HG02763 (cell line): ENCODE data around the gene RELB.

Source experiments
- ATAC-seq: cut with Tn5 transposase; IDR thresholded peaks from one replicate; pipeline ENCODE4 v1.9.1; 2021; ENCODE audit warnings: mild to moderate bottlenecking, moderate library complexity; ENCODE audit not compliant: unreplicated experiment

RELB gene

DNA sequence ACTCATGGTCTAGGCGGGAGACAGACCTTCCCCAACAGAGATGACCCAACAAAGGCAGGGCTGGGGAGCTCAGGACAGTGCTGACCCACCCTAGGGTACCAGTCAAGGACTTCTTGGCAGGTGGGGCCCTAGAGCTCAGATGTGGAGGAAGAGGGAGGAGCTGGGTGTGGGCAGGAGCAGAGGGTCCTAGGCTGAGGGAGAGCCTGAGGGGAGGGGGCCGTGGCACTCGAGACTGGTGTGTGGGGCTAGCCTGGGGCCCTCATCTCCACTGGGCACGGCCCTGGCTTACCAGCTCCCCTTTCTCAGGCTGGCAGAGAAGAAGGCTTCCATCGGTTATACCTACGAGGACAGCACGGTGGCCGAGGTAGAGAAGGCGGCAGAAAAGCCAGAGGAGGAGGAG lies 56.2 kb downstream of the RELB start:
- ATAC-seq: no peak

DNA sequence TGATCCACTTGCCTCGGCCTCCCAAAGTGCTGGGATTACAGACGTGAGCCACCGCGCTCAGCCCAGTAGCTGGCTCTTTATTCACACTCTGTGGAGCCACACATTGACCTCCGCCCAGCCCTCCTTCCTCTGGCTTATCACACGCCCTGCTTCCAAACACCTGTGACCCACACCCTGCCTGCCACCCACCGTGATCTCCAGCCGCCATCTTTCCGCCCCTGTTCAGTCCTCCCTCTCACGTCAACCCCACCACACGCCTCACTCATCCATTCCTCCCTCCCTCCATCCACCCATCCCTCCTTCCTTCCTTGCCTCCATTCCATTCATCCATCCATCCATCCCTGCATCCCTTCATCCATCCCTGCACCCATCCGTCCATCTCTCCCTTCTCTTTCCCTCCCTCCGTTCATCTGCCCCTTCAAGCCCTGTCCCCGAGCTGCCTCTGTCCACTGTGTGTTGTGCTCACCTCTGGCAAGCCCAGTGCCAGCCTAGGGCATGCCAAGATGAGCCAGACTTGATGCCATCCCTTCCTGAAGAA lies 57.4 kb downstream of the RELB start:
- no peak for ATAC-seq

DNA sequence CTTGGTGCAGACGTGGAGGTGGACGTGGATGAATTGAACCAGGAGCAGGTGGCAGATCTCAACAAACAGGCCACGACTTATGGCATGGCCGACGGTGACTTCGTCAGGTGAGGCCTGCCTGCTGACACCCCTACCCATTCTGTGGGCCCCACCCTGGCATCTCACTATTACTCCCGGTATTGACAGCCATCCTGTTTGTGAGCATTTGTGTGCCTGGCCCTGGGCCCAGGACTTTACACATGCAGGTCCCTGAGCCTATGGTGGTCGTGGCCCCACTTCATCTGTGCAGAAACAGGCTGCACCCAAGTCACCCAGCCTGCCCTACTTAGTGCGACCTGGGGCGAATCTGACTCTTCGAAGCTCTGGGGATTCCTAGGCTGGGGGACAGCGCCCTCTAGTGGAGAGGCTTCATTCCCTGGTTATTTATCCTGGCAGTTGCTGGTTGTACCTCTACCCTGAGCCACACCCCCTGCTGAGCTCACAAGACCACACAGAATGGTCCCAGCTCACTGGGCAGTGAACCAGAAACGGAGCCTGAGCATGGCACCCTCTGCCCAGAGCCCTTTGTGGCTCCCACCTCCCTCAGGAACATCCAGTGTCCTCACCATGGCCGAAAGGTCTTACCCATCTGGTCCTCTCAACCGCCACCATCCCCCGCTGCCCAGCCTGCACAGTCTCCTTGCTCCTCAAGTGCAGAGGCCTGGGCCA lies 58.1 kb downstream of the RELB start:
- no peak for ATAC-seq

DNA sequence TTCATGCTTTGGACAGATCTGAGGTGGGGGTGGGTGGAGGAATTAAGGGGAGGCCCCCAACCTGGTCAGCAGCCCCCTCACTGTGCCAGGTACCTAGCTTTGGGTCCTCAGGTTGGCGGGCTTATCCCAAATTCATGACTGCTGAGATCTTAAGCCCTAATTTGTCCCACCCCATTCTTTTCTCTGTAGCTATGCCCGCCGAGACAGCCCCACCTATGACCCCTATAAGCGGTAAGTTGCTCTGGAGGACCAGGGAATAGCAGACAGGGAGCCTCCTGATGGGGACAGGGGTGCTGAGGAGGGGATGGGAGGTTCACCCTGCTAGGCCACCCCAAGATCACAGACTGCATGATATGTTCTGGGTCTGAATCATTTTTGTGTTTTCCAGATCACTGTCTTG lies 60.7 kb downstream of the RELB start:
- ATAC-seq: no peak

DNA sequence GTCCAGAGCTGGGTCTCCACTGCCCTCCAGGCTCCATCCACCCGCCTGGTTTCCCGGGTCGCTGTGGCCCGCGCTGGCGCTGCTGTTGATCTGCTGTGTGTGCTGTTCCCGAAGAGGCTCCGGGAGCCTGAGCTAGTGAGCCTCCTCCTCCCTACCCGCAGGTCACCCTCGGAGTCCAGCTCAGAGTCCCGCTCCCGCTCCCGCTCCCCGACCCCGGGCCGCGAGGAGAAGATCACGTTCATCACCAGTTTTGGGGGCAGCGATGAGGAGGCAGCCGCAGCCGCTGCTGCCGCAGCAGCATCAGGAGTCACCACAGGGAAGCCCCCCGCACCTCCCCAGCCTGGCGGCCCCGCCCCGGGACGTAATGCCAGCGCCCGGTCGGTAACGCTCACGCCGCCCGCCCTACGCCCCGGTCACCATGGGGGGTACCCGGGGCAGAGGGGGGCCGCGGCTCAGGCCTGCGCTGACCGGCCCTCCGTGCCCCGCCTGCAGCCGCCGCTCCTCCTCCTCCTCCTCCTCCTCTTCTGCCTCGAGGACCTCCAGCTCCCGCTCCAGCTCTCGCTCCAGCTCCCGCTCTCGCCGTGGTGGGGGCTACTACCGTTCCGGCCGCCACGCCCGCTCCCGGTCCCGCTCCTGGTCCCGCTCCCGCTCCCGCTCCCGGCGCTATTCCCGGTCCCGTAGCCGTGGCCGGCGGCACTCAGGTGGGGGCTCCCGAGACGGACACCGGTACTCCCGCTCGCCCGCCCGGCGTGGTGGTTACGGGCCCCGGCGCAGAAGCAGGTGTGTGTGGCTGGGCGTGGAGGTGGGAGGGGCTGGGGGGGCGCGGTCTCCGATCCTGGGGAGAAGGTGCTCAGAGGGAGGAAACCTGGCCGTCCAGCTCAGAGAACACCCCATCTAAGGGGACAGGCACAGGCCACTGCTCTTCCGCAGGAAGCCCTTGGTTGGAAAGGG lies 62.9 kb downstream of the RELB start:
- ATAC-seq: no peak

DNA sequence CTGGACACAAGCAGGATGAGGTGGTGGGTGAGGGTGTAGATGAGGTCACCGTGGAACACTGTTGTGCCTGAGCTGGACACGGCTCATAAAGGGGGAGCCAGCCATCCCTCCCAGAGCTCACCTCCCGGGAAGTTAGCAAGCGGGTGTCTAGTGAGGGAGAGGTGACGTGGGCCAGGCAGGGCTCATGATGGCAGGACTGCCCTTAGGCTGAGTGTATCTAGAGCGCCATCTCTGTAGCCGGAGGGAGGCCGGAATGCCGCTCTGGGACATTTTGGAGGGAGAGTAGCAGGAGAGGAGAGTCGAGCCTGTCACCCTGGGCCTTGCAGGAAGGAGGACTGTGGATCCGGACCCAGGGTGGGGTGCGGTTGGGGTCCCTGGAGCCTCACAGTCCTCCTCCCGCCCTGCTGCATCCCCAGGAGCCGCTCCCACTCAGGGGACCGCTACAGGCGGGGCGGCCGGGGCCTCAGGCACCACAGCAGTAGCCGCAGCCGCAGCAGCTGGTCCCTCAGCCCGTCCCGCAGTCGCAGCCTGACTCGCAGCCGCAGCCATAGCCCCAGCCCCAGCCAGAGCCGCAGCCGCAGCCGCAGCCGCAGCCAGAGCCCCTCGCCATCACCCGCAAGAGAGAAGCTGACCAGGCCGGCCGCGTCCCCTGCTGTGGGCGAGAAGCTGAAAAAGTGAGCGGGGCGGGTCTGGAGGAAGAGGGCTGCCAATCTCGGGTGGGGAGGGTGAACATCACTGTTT lies 65.8 kb downstream of the RELB start:
- no peak for ATAC-seq

DNA sequence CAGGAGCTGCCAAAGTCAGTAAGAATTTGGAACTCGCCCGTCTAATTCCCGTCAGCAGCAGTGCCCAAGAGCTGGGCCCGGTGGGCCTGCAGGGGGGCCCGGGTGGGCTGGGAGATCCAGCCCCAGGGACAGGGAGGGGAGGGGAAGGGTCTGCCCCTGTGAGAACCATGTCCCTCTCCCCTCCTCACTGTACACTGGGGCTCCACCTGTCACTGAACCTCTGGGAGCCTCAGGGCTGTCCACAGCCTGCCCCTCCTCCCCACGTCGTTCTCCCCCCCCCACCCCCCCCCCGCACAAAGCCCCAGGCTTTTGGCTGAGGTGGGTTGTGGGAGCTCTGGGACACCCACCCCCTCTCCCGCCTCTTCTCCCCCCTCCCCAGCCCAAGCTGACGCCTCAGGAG lies 66.8 kb downstream of the RELB start:
- no peak for ATAC-seq

DNA sequence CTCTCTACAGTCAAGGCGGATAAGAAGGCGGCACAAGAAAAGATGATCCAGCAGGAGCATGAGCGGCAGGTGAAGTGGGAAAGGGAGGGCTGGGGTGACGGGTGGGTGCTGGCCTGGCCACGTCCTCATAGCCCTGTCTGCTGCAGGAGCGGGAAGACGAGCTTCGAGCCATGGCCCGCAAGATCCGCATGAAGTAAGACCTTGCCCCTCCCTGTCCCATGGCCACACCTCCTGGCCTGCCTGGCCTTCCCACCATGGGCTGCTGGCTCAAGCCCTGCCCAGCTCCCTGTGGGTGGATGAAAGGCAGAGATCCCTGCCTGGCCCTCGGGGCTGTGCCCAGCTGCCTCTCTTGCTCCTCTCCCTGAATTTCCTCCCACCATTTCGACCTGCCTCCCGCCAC lies 67.8 kb downstream of the RELB start:
- no peak for ATAC-seq

DNA sequence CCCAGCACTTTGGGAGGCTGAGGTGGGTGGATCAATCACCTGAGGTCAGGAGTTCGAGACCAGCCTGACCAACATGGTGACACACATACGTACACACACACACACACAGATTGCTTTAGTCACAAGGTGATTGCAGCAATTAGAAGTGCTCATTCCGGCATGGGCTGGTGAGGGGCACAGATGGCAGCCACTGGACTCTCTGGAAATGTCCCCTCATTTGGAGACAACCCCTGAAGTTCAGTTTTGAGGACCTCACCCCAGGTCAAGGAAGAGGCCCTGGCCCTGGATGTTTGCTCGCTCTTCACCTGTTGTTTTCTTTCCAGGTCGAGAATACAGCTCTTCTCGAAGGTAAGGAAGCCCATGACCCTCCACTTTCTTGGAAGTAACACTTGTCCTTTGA lies 69.0 kb downstream of the RELB start:
- no peak for ATAC-seq

DNA sequence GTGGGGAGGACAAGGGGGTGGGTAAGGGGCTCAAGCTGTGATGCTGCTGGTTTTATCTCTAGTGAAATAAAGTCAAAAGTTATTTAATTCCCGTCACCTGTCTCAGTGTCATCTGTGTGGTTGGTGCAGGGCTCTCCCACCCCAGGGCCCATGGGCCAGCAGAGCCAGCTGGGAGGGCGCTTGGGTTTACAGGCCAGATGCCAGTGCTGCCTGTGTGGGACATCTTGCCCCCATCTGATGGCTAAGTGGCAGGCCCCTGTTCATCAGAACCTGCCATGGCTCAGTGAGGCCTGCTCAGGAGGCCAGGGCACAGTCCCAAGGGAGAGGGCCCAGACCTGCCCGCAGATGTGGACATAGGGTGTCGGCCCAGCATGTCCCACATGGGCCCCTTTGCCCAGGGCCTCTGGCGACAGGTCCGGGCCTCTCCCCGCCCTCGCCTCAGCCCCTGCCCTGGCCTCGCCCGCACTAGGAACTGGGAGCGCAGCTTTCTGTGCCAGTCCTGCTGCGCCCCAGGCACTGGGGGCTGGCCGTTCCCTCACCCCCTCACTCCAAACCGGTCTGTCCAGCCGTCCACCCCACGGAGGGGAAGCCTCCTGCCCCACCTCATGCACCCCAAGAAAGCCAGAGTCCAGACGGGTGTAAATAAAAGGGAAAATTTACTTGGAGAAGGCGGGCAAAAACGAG lies 69.7 kb downstream of the RELB start:
- ATAC-seq: no peak

DNA sequence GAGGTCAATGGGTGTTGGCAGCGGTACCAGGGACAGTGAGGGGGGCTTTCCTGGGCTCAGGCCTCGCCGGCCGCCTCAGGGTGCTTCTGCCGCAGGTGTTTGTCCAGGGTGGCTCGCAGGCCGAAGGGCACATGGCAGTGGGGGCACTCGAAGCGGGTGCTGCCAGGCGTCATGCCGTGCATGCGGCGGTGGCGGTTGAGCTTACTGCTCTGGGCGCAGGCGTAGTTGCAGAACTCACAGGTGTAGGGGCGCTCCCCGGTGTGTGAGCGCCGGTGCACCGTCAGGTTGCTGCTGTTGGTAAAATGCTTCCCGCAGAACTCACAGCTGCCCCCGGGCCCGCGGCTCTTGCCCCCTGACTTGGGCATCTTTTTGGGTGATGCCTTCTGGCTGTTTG lies 70.3 kb downstream of the RELB start:
- ATAC-seq: no peak

DNA sequence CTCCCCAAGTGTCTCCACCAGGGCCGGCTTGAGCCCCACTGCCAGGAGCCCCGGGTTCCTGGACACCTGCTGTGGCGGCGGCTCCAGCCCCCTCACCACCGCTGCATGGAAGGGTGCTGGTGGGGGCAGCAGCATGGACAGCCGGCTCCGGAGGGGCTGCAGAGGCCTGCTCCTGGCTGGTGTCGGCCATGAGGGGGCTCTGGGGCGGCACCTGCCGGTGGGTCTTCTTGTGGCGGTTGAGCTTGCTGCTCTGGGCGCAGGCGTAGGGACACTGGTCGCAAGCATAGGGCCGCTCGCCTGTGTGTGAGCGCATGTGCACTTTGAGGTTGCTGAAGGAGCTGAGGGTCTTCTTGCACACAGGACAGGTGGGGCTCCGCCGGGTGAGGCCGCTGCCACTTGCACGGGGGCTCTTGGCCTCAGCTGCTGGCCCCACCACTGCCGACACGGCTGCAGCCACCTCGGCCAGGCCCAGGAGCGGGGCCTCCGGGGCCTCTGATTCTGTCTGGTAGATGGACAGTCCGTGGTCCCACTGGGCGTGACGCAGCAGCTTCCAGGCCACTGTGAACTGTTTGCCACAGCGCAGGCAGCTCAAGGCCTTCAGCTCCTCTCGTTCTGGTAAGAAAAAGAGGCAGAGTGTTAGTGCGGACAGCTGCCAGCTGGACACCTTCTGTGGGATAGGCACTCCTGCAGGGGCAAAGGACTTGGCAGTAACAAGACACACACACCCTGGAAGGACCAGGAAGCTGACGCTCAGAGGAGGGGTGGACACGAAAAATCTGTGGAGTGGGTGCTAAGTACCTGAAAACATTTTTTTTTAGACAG lies 70.9 kb downstream of the RELB start:
- no peak for ATAC-seq

DNA sequence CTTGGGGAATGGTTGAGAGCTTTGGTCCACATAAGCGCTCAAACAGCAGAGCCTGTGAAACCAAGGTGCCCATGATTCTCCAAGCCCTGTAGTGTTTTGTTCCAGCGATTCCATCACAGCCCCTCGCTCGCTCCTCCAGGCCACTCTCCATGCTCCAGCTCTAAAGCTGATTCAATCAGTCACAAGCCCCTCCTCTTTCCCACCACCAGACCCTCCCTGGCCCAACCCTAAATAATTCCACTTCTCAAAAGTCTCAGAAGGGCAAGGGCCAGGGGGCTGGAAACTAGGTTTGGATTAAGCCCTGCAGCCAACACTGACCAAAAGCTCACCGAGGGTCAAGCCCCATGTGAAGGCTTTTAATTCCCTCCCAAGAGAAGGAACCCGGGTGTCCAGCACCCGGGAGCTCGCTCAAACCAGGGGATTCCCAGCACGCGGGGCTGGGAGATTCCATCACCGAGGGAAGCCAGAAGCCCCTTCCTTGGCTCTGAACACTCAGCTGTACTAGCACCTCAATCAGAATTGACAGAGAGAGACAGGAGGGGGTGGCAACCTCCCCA lies 73.6 kb downstream of the RELB start:
- no peak for ATAC-seq

DNA sequence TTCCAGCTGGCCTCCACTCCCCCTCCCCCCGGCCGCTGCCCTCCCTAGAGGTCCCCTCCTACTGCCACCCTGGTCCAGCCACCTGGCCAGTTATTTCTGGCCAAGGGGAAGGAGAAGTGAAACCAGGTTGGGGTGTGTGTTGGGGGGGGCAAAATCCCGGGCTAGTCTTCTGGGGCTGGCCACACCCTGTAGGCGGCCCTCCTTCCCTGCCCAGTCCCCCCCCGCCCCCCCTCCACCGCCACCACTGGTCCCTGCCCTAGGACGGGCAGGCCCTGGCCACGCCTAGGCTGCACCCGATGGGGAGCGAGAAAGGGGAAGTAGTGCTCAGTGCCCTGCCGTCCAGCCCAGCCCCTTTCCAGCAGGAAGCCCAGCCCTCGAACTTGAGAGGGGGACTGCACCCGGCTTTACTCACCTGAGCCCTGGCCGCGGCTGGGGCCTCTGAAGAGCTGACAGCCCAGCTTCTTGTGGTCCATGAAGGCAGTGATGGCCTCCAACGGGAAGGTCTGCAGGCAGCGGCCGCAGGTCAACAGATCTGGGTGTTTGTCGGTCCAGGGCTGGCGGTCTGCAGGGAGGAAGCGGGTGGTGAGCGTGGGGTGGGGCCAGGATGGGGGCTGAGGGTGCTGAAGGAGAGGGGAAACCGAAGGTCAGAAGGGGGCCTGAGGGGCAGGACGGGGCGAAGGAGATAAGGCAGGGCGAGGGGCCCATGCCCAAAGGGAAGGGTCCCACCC lies 74.2 kb downstream of the RELB start:
- ATAC-seq: peak; percentile 42

DNA sequence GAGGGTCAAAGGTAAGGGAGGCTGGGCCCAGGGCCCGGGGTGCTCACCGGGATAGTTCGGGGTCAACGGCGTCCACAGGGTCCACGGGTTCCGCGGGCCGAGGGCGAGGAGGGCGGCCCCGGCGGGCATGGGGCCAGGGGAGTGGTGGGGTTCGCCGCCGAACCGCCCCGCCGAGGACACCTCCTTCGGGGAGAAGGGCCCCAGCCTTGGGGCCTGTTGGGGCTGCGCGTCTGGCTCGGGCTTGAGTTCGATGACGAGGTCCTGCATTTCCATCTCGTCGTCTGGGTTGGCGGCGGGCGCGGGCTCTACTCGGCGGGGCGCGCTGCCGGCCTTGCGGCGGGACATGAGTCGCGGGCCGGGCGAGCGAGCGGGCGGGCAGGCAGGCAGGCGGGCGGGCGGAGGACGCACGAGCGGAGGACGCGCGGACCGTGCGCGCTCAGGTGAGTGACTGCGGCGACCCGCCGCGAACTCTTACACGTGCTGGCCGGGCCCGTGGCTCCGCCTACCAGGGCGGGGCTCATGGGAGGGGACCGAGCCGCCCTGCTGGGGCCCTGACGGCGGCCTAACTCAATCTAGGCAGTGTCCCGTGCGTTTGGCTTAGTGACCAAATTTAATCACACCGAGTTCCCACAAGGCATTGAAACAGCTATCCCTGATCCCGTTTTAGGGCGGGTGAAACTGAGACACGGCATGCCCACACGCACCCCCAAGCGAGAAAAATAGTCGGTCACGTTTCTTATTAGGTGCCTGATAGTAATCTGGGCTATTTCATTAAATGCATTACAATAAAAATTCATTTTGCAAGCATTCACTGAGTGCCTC lies 75.0 kb downstream of the RELB start, which contains the start of gene ZNF296:
Gene ZNF296 (minus strand): TSS at position 450 of the 822 bp plus-strand sequence. CDS start 105 bp downstream, at position 345.
- peak; percentile 46 for ATAC-seq

DNA sequence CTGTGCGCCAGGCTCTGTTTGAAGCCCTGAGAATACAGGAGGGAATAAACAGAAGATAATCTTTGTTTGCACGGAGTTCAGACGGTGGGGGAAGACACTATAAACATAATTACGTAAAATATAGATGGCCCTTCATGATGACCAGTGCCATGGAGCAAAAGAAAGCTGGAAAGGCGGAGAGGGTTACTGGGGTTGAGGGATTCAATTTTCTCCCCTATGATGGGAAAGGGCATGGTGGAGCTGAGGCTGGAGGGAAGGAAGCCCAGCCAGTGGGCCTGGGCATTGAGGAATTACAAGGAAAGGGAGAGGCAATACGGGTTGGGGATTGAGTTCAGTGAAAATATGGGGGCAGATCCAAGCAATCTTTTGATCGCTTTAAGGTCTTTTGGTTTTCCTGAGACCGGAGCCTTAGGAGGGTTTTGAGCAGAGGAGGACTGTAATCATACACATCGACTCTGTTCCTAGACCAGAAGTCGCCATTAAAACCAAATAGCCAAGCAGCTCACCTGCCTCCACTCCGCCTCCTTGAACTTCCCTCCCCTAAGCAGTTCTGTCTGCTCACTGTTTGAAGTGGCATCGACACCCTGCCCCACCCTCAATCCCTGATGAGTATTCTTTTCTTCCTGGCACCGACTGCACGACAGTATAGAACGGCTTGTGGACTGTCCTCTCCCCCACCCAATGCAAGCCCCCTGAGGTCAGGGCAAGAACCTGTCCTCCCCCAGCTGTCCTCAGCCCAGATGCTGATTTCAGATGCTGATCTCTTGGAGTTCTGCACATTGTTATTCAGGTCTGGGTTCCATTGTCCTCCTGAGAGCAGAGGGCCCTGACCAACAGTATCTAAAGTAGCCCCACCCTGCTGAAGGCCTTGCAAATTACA lies 75.8 kb downstream of the RELB start:
- no peak for ATAC-seq
